ENCODE measurements around the gene JMY. TPM values are rescaled to one million over a fixed set of nuclear protein-coding genes. Genes with fewer than 3 reads are reported as not detected.

Gene JMY
- total and polyA plus RNA-seq, 2 donors from 2014 or later, result 3.8 to 17.5 TPM

- Histone ChIP-seq H3K9ac (ENCODE audit: low read length in 3 of 3) (no peak overlapping the region), H3K36me3 (ENCODE audit: control insufficient read depth in 2 of 3, insufficient read depth in 3 of 3, low read length in 3 of 3) (peaks cover 0 to 12% (median 0%) of the 10 kb centered on the region in 3 donors), H3K9me3 (ENCODE audit: control insufficient read depth in 2 of 3, insufficient read depth in 1 of 3, low read length in 3 of 3) (no peaks in the 10 kb centered on the region), H3K4me3 (ENCODE audit: low read length in 3 of 3) (no peak overlapping the region), H3K27ac (ENCODE audit: low read depth in 2 of 2, low read length in 2 of 2) (no peak overlapping the region), H3K27me3 (ENCODE audit: control insufficient read depth, insufficient read depth, low read length) (no peaks in the 10 kb centered on the region), H3K4me1 (ENCODE audit: control insufficient read depth in 2 of 3, insufficient read depth in 2 of 3, low read depth in 1 of 3, low read length in 3 of 3) (no peaks in the 10 kb centered on the region)
- no peak for TF ChIP-seq CTCF (IDR thresholded peaks at IDR 0.05; ENCODE audit: borderline replicate concordance, extremely low read depth, insufficient read depth)
- DNase-seq (no peak), FAIRE-seq (no peak)
- intact Hi-C loops (cut with DNase I), result no loop called here
These were observed 51.4 kb downstream of the JMY start for GRCh38 chr5:79287380-79287779.

GRCh38 chr5:79287907-79288306, 52.0 kb downstream of the JMY start:
- Histone ChIP-seq H3K27ac (ENCODE audit: low read depth in 2 of 2, low read length in 2 of 2) (no peak overlapping the region), H3K27me3 (ENCODE audit: control insufficient read depth, insufficient read depth, low read length) (no peaks in the 10 kb centered on the region), H3K36me3 (ENCODE audit: control insufficient read depth in 2 of 3, insufficient read depth in 3 of 3, low read length in 3 of 3) (peaks cover 0 to 12% (median 0%) of the 10 kb centered on the region in 3 donors), H3K9me3 (ENCODE audit: control insufficient read depth in 2 of 3, insufficient read depth in 1 of 3, low read length in 3 of 3) (no peaks in the 10 kb centered on the region), H3K4me3 (ENCODE audit: low read length in 3 of 3) (no peak overlapping the region), H3K9ac (ENCODE audit: low read length in 3 of 3) (no peak overlapping the region), H3K4me1 (ENCODE audit: control insufficient read depth in 2 of 3, insufficient read depth in 2 of 3, low read depth in 1 of 3, low read length in 3 of 3) (no peaks in the 10 kb centered on the region)
- intact Hi-C loops (cut with DNase I), result no loop called here
- no peak for DNase-seq
- TF ChIP-seq CTCF (IDR thresholded peaks at IDR 0.05; ENCODE audit: borderline replicate concordance, extremely low read depth, insufficient read depth), result no peak
- no peak for FAIRE-seq

- no peaks in the 10 kb centered on the region for H3K4me1 ChIP-seq (ENCODE audit: control insufficient read depth in 2 of 3, insufficient read depth in 2 of 3, low read depth in 1 of 3, low read length in 3 of 3)
- H3K9me3 ChIP-seq (ENCODE audit: control insufficient read depth in 2 of 3, insufficient read depth in 1 of 3, low read length in 3 of 3), result no peaks in the 10 kb centered on the region
- DNase-seq (no peak), FAIRE-seq (no peak)
- H3K4me3 ChIP-seq (ENCODE audit: low read length in 3 of 3), result no peak overlapping the region
- no peaks in the 10 kb centered on the region for H3K27me3 ChIP-seq (ENCODE audit: control insufficient read depth, insufficient read depth, low read length)
- intact Hi-C loops (cut with DNase I), result no loop called here
- TF ChIP-seq CTCF (IDR thresholded peaks at IDR 0.05; ENCODE audit: borderline replicate concordance, extremely low read depth, insufficient read depth), result no peak
- H3K9ac ChIP-seq (ENCODE audit: low read length in 3 of 3), result no peak overlapping the region
- peaks cover 2 to 21% (median 7%) of the 10 kb centered on the region in 3 donors for H3K36me3 ChIP-seq (ENCODE audit: control insufficient read depth in 2 of 3, insufficient read depth in 3 of 3, low read length in 3 of 3)
- H3K27ac ChIP-seq (ENCODE audit: low read depth in 2 of 2, low read length in 2 of 2), result no peak overlapping the region
These were observed 59.1 kb downstream of the JMY start for GRCh38 chr5:79295029-79295428.

- Histone ChIP-seq H3K9ac (ENCODE audit: low read length in 3 of 3) (no peak overlapping the region), H3K9me3 (ENCODE audit: control insufficient read depth in 2 of 3, insufficient read depth in 1 of 3, low read length in 3 of 3) (no peaks in the 10 kb centered on the region), H3K27ac (ENCODE audit: low read depth in 2 of 2, low read length in 2 of 2) (no peak overlapping the region), H3K36me3 (ENCODE audit: control insufficient read depth in 2 of 3, insufficient read depth in 3 of 3, low read length in 3 of 3) (peaks cover 2 to 24% (median 24%) of the 10 kb centered on the region in 3 donors), H3K27me3 (ENCODE audit: control insufficient read depth, insufficient read depth, low read length) (no peaks in the 10 kb centered on the region), H3K4me3 (ENCODE audit: low read length in 3 of 3) (no peak overlapping the region), H3K4me1 (ENCODE audit: control insufficient read depth in 2 of 3, insufficient read depth in 2 of 3, low read depth in 1 of 3, low read length in 3 of 3) (no peaks in the 10 kb centered on the region)
- intact Hi-C loops (cut with DNase I), result no loop called here
- no peak for TF ChIP-seq CTCF (IDR thresholded peaks at IDR 0.05; ENCODE audit: borderline replicate concordance, extremely low read depth, insufficient read depth)
- no peak for FAIRE-seq
- DNase-seq, result no peak
These were observed 61.7 kb downstream of the JMY start for GRCh38 chr5:79297661-79298060.

All from kidney (tissue), 14 donors.